ENCODE data around the gene MEIS2.

MEIS2 gene

DNA sequence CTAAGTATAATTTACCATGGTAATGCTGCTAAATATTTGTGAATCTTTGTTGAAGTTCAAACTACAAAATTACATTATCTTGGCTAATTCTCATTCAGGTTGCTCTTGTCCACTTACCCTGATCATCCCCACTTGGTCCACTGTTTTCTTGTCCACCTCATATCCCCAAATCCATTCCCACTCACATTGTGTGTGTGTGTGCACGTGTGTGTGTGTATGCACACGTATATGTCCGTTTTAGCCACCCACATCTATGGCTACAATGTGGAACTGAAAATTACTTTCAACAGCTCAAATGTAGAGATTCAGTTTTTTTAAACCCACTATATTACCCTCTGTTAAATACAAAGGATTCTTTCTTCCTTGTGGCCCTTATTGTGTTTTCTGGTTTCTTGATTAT is 15.2 kb upstream of the MEIS2 start:
- TF ChIP-seq, protein P1, sequence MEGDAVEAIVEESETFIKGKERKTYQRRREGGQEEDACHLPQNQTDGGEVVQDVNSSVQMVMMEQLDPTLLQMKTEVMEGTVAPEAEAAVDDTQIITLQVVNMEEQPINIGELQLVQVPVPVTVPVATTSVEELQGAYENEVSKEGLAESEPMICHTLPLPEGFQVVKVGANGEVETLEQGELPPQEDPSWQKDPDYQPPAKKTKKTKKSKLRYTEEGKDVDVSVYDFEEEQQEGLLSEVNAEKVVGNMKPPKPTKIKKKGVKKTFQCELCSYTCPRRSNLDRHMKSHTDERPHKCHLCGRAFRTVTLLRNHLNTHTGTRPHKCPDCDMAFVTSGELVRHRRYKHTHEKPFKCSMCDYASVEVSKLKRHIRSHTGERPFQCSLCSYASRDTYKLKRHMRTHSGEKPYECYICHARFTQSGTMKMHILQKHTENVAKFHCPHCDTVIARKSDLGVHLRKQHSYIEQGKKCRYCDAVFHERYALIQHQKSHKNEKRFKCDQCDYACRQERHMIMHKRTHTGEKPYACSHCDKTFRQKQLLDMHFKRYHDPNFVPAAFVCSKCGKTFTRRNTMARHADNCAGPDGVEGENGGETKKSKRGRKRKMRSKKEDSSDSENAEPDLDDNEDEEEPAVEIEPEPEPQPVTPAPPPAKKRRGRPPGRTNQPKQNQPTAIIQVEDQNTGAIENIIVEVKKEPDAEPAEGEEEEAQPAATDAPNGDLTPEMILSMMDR (IDR thresholded peaks at IDR 0.05; ENCODE audit: low read depth, low read length), result no peak
- DNase-seq (ENCODE audit: extremely low read depth, low read depth), result no peak

DNA sequence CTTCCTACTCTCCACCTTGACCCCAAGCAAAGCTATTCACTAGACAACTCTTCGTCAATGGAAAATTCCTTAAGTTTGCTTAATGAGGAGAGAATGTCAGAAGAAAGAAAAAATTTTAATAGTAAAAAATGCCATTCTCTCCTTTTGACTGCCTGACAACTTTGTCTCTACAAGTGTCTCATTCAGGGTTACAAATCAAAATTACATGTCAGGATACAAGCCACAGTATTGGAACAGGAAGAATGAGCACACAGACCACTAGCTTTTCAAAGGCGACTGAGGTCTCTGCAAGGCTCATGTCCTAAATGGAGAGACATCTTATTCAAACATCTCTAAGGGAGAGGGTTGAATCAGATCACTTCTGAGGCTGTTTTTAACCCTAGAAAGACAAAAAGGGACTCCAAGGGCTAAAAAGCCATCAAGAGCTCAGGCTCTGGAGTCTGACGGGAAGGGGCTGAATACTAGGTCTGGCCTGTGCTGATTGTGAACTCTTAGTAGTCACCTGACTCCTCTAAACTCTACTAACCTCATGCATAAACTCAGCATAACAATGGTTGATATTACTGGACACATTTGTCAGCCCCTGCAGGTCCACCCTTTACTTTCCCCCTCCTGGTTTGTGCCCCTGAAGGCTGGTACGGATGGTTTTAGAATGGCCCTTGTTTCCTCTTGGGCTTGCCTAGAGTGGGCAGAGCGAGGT is 12.8 kb upstream of the MEIS2 start:
- TF ChIP-seq, protein P1 (IDR thresholded peaks at IDR 0.05; ENCODE audit: low read depth, low read length), result no peak
- DNase-seq (ENCODE audit: extremely low read depth, low read depth), result no peak

DNA sequence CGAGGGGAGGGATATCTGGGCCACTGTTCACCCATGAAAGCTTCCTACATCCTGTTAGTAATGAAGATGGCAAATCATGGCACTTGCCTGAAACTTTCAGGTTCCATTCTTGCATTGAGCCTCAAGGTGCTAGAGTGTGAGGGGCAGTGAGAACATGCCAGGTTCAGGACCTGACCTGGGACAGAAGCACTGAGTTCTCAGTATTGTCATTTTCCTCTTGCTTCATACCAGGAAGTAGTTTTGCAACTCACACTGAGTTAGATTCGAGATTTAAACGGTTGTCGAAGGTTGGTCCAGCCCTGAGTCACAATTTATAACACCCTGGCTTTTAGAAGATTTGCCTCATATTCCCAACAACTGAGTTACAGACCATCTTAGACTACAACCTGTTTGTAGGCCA is 11.8 kb upstream of the MEIS2 start:
- TF ChIP-seq, protein P1 (IDR thresholded peaks at IDR 0.05; ENCODE audit: low read depth, low read length), result no peak
- DNase-seq (ENCODE audit: extremely low read depth, low read depth), result no peak

DNA sequence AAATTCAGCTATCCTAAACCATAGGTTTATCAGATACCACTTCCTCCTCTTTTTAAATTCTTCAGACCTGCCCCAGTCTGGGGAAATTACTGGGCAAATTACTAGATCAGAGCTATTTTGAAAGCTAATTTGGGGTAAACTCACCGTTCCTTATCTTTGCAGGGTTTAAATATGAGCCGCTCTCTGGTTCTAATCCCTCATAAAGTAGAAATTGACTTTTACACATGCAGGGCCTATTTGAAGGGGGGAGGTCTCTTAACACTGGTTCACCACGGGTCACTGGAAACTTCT is 11.0 kb upstream of the MEIS2 start:
- DNase-seq (ENCODE audit: extremely low read depth, low read depth), result no peak
- TF ChIP-seq, protein P1 (IDR thresholded peaks at IDR 0.05; ENCODE audit: low read depth, low read length), result no peak

GRCh38 chr15:37109872-37110572 is 9.7 kb upstream of the MEIS2 start:
- DNase-seq (ENCODE audit: extremely low read depth, low read depth), result no peak
- TF ChIP-seq, protein P1 (IDR thresholded peaks at IDR 0.05; ENCODE audit: low read depth, low read length), result no peak

GRCh38 chr15:37109168-37109871 is 9.0 kb upstream of the MEIS2 start:
- TF ChIP-seq, protein P1 (IDR thresholded peaks at IDR 0.05; ENCODE audit: low read depth, low read length), result no peak
- DNase-seq (ENCODE audit: extremely low read depth, low read depth), result no peak
